GM15510 (cell line): ENCODE measurements around the gene EGR2.
A peak's percentile ranks its signal among the peaks of the same experiment; 100 is the strongest.

Source experiments
- POLR2A ChIP-seq: IDR thresholded peaks from 3 replicates; pipeline ENCODE4 v1.6.1; 2011; ENCODE audit warnings: borderline replicate concordance; ENCODE audit not compliant: insufficient read length; ENCODE audit errors: extremely low read depth

Gene EGR2

DNA sequence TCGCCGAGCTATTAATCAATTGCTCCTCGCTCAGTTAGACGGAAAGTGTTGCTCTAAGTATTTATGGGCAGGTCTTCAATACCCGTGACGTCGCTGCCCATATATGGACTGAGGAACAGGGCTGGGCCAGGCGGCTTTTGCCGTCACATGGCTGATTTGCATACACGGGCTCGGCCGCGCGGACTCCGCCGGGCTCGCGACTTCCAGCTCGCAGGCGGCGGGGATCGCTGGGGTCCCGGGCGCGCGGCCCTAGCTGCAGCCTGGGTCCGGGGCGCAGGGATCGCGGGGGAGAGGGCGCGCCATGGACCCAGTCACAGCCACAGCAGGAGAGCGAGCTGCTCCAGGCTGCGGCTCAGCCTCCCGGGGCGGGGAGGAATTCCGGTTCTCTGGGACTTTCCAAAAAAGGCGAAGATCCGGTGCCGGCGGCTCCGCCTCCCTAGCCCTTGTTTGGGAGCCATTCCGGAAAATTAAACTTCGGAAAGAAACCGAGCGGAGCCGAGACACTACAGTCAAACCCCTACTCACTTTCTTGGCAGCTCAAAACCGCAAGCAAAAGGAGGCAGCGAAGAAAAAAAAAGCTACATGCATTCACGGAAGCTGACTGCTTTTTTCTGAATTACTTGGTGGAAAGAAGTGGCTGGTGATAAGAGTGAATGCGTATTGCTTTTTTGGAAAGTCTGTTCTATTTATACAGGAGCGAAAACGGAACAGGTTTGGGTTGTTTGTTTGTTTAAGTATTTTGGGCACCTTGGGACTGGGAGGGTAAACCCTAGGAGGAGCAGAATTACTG, at the start of gene EGR2:
Gene EGR2 (minus strand): TSS at position 36 of the 790 bp plus-strand sequence. CDS start 337 bp downstream, outside the sequence.
- TF ChIP-seq POLR2A = peak; percentile 53

GRCh38 chr10:62862447-62862846, 46.3 kb upstream of the EGR2 start:
- TF ChIP-seq POLR2A = no peak

DNA sequence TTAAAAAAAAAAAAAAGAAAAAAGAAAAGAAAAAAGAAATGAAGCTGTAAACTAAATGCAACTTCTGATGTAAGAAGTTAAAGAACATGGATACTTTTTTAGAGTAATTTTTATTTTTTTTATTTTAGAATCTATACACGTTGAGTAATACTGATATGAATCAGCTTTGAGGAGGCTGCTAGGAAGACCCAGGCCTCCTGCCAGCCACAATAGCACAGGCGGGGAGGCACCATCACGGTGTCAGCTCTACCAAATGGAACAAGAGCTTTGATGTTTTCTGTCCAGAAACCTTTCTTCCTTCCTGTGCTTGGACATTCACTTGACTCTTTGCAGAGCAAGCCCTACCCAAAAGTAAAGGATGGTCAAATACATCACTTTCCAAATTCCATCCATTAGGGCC, 45.3 kb upstream of the EGR2 start:
- TF ChIP-seq POLR2A = no peak

- TF ChIP-seq POLR2A = no peak
Observed at GRCh38 chr10:62860946-62861345, 44.8 kb upstream of the EGR2 start.

GRCh38 chr10:62858364-62858763, 42.2 kb upstream of the EGR2 start:
- TF ChIP-seq POLR2A = no peak

- TF ChIP-seq POLR2A = no peak
Observed at GRCh38 chr10:62856021-62856420, 39.9 kb upstream of the EGR2 start.

DNA sequence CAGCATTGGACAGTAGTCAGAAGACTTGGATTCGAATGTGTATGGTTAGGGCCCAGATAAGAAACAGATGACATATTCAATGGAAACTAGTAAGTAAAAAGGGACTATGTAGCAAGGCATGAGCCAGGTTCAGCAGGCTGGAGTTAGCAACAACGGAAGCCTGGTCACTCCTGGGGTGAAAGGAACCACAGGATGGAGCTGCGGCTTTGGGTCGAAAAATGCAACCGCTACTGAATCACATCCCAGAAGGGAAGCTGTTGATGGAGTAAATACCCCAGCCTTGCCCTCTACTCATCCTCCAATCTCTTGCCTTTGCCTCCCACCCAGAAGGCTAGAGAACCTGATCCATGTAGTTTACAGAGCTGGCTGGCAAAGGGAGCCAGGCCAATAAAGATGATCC, 37.5 kb upstream of the EGR2 start:
- TF ChIP-seq POLR2A = no peak

DNA sequence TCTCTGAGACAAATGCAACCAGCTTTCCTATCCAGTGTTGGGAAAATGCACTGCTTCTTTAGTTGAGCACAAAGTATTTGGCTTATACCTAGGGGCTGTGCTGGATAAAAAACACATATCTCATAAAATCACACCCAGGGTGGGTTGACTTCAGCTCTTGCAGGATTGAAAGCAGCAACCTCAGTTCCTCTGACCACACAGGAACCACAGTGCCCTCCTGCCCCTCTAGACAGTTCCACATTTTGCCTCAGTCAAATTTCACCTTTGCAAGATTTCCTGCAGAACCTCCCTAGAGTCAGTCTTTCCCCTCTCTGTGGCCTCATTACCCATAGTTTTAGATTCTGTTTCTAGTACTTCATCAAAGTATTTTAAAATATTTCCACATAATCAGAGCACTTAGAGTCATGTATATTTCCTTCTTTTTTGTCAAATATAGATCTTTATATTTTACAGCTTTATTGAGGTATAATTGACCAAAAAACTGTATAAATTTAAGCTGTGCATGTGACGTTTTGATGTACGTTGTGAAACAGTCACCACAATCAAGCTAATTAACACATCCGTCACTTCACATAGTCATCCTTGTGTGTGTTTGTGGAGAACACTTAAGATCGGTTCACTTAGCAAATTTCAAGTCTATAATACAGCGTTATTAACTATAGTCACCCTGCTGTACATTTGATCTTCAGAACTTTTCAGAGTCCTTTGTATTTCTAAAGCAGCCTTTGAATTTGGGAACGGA, 37.0 kb upstream of the EGR2 start:
- no peak for TF ChIP-seq POLR2A

GRCh38 chr10:62851442-62851841, 35.3 kb upstream of the EGR2 start:
- no peak for TF ChIP-seq POLR2A

GRCh38 chr10:62850646-62851045, 34.5 kb upstream of the EGR2 start:
- no peak for TF ChIP-seq POLR2A

- no peak for TF ChIP-seq POLR2A
Observed at GRCh38 chr10:62847433-62847832, 31.3 kb upstream of the EGR2 start.

DNA sequence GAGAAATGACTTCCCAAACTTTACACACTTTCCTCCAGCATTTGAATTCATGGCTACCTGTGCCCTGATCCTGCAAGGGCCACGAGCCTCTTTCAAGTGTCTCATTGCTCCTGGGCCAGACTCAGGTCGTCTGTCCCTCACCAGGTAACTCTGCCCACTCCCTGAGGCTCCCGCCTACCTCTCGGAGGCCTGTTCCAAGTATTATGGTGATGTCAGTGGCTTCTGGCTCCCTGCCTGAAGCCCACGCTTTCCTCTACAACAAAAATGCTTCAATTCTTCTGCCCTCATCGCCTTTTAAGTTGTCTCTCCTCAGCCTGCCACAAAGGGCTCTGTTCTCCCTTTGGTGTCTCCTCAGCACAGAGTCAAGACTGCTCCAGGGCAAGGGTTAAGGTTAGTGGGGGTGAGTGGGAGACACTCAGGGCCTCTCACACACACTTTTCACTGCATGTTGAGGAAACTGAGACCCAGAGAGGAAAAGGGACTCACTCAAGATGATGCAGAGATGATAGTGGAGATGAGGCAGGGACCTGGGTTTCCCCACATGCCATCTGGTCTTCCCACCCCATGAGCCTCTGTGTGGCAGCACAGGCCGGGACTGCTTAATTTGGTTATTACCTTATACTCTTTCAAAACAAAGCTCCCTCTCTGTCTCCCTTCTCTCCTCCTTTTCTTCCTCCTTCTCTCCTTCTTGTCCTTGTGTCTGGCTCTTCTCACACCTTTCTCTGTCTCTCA, 28.3 kb upstream of the EGR2 start:
- no peak for TF ChIP-seq POLR2A

DNA sequence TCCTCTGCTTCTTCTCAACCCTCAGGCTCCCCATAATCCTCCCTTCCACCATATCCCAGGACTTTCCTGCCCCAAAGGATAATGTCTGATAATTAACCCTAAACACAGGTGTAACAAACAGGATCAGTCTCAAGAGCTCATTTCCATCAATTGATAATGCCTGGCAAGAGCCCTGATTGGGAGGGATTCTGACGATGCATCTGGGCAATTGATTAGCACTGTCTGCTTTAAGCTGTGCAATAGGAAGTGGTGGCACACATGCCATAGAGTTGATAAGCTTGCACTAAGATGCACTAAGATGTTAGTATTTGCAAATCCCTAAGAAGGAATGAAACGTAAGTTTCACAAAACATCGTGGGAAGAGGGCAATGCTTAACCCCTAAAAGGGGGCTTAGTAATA, 27.4 kb upstream of the EGR2 start:
- no peak for TF ChIP-seq POLR2A

- no peak for TF ChIP-seq POLR2A
Observed at GRCh38 chr10:62842983-62843382, 26.8 kb upstream of the EGR2 start.

- TF ChIP-seq POLR2A = no peak
Observed at GRCh38 chr10:62839590-62839989, 23.4 kb upstream of the EGR2 start.
